Neural cell (in vitro differentiated cells): ENCODE measurements around the gene KYAT1.

Experiments used
- CTCF ChIP-seq: fragments of 450-650 bp; IDR thresholded peaks from 2 replicates; pipeline ENCODE4 v1.5.1; 2014; ENCODE audit warnings: antibody characterized with exemption, mild to moderate bottlenecking, moderate library complexity; ENCODE audit not compliant: poor library complexity, severe bottlenecking
- EP300 ChIP-seq: fragments of 450-650 bp; conservative IDR thresholded peaks from 2 replicates; pipeline ENCODE4 v1.6.1; 2014; ENCODE audit warnings: antibody characterized with exemption, mild to moderate bottlenecking, moderate library complexity; ENCODE audit not compliant: poor library complexity, severe bottlenecking
- EZH2 ChIP-seq: fragments of 200-600, 300-800 bp; shearing (Covaris generic), sonication (generic); IDR thresholded peaks from 2 replicates; pipeline ENCODE4 v1.6.1; 2014; ENCODE audit warnings: antibody characterized with exemption, low read length, borderline replicate concordance, mild to moderate bottlenecking; ENCODE audit not compliant: insufficient read depth, poor library complexity, severe bottlenecking
- MXI1 ChIP-seq: fragments of 450-650 bp; conservative IDR thresholded peaks from 2 replicates; pipeline ENCODE4 v1.6.1; 2014; ENCODE audit warnings: antibody characterized with exemption, mild to moderate bottlenecking; ENCODE audit not compliant: poor library complexity, severe bottlenecking
- POLR2AphosphoS5 ChIP-seq: IDR thresholded peaks from 2 replicates; pipeline ENCODE4 v1.6.1; 2012
- RAD21 ChIP-seq: fragments of 450-650 bp; conservative IDR thresholded peaks from 2 replicates; pipeline ENCODE4 v1.6.1; 2014; ENCODE audit warnings: antibody characterized with exemption, mild to moderate bottlenecking, moderate library complexity
- REST ChIP-seq: IDR thresholded peaks from 2 replicates; pipeline ENCODE4 v1.6.1; 2012; ENCODE audit warnings: borderline replicate concordance
- TAF1 ChIP-seq: IDR thresholded peaks from 2 replicates; pipeline ENCODE4 v1.6.1; 2012; ENCODE audit warnings: low read depth

GRCh38 chr9:128927731-128928411, 46.1 kb upstream of the KYAT1 start:
- TF ChIP-seq CTCF, result peak; percentile 90
- no peak for TF ChIP-seq POLR2AphosphoS5
- no peak for TF ChIP-seq EZH2
- peak; percentile 87 for TF ChIP-seq RAD21
- TF ChIP-seq REST, result no peak
- TF ChIP-seq EP300, result no peak
- TF ChIP-seq MXI1, result no peak
- TF ChIP-seq TAF1, result no peak
